H1 (cell line): Measurements from ENCODE around the gene C20orf141. TPM values are rescaled to one million over a fixed set of nuclear protein-coding genes. Genes with fewer than 3 reads are reported as not detected.

ENCODE experiments used
- ASH2L ChIP-seq: fragments of 200-600, 300-600 bp; sonication (generic); IDR thresholded peaks from one replicate; pipeline ENCODE4 v1.7.1; 2017; ENCODE audit warnings: low read length
- ATF2 ChIP-seq: IDR thresholded peaks from 2 replicates; pipeline ENCODE4 v1.6.1; 2012; ENCODE audit warnings: low read length, inconsistent platforms
- ATF3 ChIP-seq: IDR thresholded peaks from 2 replicates; pipeline ENCODE4 v1.6.1; 2011; ENCODE audit warnings: low read depth, mild to moderate bottlenecking, low read length; ENCODE audit not compliant: insufficient read depth
- BRCA1 ChIP-seq: IDR thresholded peaks from 2 replicates; pipeline ENCODE4 v1.6.1; 2012; ENCODE audit warnings: low read depth, low read length, improper control_type of control experiment
- E2F6 ChIP-seq: IDR thresholded peaks from 2 replicates; pipeline ENCODE4 v1.6.1; 2012; ENCODE audit warnings: inconsistent platforms
- GABPA ChIP-seq: IDR thresholded peaks from 2 replicates; pipeline ENCODE4 v1.6.1; 2011; ENCODE audit warnings: mild to moderate bottlenecking, low read length, moderate library complexity, borderline replicate concordance; ENCODE audit not compliant: insufficient read depth
- KDM1A ChIP-seq: fragments of 200-600, 300-600 bp; sonication (generic); IDR thresholded peaks from 2 replicates; pipeline ENCODE4 v1.7.1; 2016; ENCODE audit warnings: mild to moderate bottlenecking, low read length, borderline replicate concordance
- KDM4A ChIP-seq: IDR thresholded peaks from one replicate; pipeline ENCODE4 v1.7.1; 2012; ENCODE audit warnings: low read depth, mild to moderate bottlenecking, moderate library complexity, low read length, inconsistent platforms; ENCODE audit not compliant: severe bottlenecking
- MAX ChIP-seq: IDR thresholded peaks from 2 replicates; pipeline ENCODE4 v1.6.1; 2012; ENCODE audit warnings: inconsistent platforms
- PHF8 ChIP-seq: fragments of 200-600 bp; sonication (generic); conservative IDR thresholded peaks from 2 replicates; pipeline ENCODE4 v1.7.1; 2012; ENCODE audit warnings: low read depth, mild to moderate bottlenecking, inconsistent platforms, low read length, moderate library complexity
- POLR2A ChIP-seq, 2 experiments: IDR thresholded peaks; 1 replicate in 1 of 2; 2 replicates in 1 of 2; pipeline ENCODE4 v1.6.1; 2011; ENCODE audit warnings: low read depth in 2 of 2, low read length in 2 of 2, mild to moderate bottlenecking in 2 of 2; ENCODE audit errors: control extremely low read depth in 1 of 2
- RNF2 ChIP-seq: fragments of 200-900, 300-1000 bp; sonication (generic); IDR thresholded peaks from 2 replicates; pipeline ENCODE4 v1.7.1; 2016; ENCODE audit warnings: borderline replicate concordance, low read depth, mild to moderate bottlenecking, antibody characterized with exemption, low read length; ENCODE audit not compliant: poor library complexity, severe bottlenecking; ENCODE audit errors: missing control alignments
- SIN3A ChIP-seq, 2 experiments: IDR thresholded peaks in 1 of 2; conservative IDR thresholded peaks in 1 of 2; 2 replicates each; pipeline ENCODE4 v1.6.1; 2011 to 2012; ENCODE audit warnings: low read length in 2 of 2, improper control_type of control experiment in 1 of 2, low read depth in 1 of 2, mild to moderate bottlenecking in 1 of 2
- SIX5 ChIP-seq: IDR thresholded peaks from 2 replicates; pipeline ENCODE4 v1.6.1; 2011; ENCODE audit warnings: mild to moderate bottlenecking, low read depth, low read length
- SP2 ChIP-seq: IDR thresholded peaks from 2 replicates; pipeline ENCODE4 v1.6.1; 2012; ENCODE audit warnings: mild to moderate bottlenecking, low read length, inconsistent platforms
- SP4 ChIP-seq: IDR thresholded peaks from 2 replicates; pipeline ENCODE4 v1.6.1; 2012; ENCODE audit warnings: low read length, inconsistent platforms
- TAF1 ChIP-seq: IDR thresholded peaks from 2 replicates; pipeline ENCODE4 v1.6.1; 2011; ENCODE audit warnings: mild to moderate bottlenecking, low read depth, low read length
- TAF7 ChIP-seq: optimal IDR thresholded peaks from 2 replicates; pipeline ENCODE3; 2011; ENCODE audit warnings: low read depth, mild to moderate bottlenecking, inconsistent platforms, low read length, moderate library complexity, borderline replicate concordance
- TBP ChIP-seq: IDR thresholded peaks from 2 replicates; pipeline ENCODE4 v1.6.1; 2011; ENCODE audit warnings: low read depth, low read length, improper control_type of control experiment
- TEAD4 ChIP-seq: IDR thresholded peaks from 2 replicates; pipeline ENCODE4 v1.6.1; 2012; ENCODE audit warnings: low read depth, low read length, inconsistent platforms, mixed read lengths
- polyA plus RNA-seq, 7 experiments: library from polyadenylated mRNA; depleted of rRNA in 3 of 7; stranded (reverse) in 5 of 7; unstranded in 2 of 7; fragments of >200 nt in 5 of 7; fragments of 200-250 nt in 2 of 7; gene quantifications; 1 replicate in 5 of 7; 2 replicates in 1 of 7; 4 replicates in 1 of 7; pipeline versions ENCODE4 v1.2.1 to v1.2.3, GENCODE V29; 2011 to 2013; ENCODE audit warnings: missing spikeins in 2 of 7, mixed read lengths in 2 of 7
- total RNA-seq: library from RNA; stranded (reverse); fragmentation: NEBNext Ultra II Directional; extraction: Animal tissue kit (Norgen Biotek cat#: 25700); gene quantifications from 2 replicates; pipeline ENCODE4 v1.2.1, GENCODE V29; 2021

Gene C20orf141
- total and polyA plus RNA-seq, 2 of the 8 experiments (the other 6 are each of a cell fraction or from before 2014, with no cell fraction given) = not detected

GRCh38 chr20:2840138-2840966 lies 25.6 kb downstream of the C20orf141 start, which contains the start of the genes PCED1A and VPS16 (continued):
- 0 out of 2 replicates have a peak, but pooled peaks have one; percentile 54 for TF ChIP-seq ATF2
- TF ChIP-seq RNF2 = peak; percentile 82
- TF ChIP-seq PHF8 = peak; percentile 74
- TF ChIP-seq MAX = peak; percentile 94
- peak; percentile 100 for TF ChIP-seq KDM4A
- TF ChIP-seq SP4 = 0 out of 2 replicates have a peak, but pooled peaks have one; percentile 37
- peak; percentile 34 for TF ChIP-seq TAF7
- TF ChIP-seq GABPA = peak; percentile 98
- peak; percentile 37; the same call in 1 of the 2 replicates for TF ChIP-seq TBP
- TF ChIP-seq TEAD4 = no peak
- TF ChIP-seq ATF3 = peak; percentile 80
- peak; percentile 97 for TF ChIP-seq E2F6
- peak; percentile 66 for TF ChIP-seq TAF1
- no peak for TF ChIP-seq BRCA1
- TF ChIP-seq SP2 = no peak
- TF ChIP-seq KDM1A = peak; percentile 81; the same call in 1 of the 2 replicates
- peak; percentile 69 for TF ChIP-seq SIX5
- TF ChIP-seq ASH2L = peak; percentile 63
- peak in 1 of 2 experiments; percentile 59; a peak in 2 of 3 replicates for TF ChIP-seq POLR2A (IDR thresholded peaks at IDR 0.05; ENCODE audit: control extremely low read depth in 1 of 2, low read depth in 2 of 2, low read length in 2 of 2)
- TF ChIP-seq SIN3A (conservative IDR thresholded peaks at IDR 0.05 in 1 of 2, IDR thresholded peaks at IDR 0.05 in 1 of 2; ENCODE audit: low read depth in 1 of 2, low read length in 2 of 2) = peak; percentile 82 to 83; a peak in 2 of 4 replicates
